ENCODE data around the gene AEBP1.

DNA sequence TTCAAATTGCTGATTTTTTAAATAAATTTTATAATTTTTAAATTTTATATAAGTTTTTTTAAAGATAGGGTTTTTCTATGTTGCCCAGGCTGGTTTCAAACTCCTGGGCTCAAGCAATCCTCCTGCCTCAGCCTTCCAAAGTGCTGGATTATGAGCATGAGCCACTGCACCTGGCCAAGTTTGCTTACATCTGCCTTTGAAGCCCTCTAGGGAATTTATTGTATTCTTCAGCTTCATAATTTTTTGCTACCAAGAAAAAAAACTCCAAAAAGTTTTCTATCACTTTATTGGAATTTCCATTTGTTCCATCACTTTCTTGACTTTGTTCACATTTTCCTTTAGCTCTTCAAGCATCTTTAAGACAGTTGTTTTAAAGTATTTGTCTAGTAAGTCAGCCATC lies 23.0 kb downstream of the AEBP1 start:
- no peak for TF ChIP-seq SIN3A (IDR thresholded peaks at IDR 0.05; ENCODE audit: borderline replicate concordance in 2 of 2, control insufficient read depth in 1 of 2, low read depth in 2 of 2, low read length in 2 of 2)
- TF ChIP-seq CC2D1A (IDR thresholded peaks at IDR 0.05): no peak
- TF ChIP-seq, protein P1, sequence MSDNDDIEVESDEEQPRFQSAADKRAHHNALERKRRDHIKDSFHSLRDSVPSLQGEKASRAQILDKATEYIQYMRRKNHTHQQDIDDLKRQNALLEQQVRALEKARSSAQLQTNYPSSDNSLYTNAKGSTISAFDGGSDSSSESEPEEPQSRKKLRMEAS (CRISPR knock-in tag; IDR thresholded peaks at IDR 0.05): no peak
- no peak for TF ChIP-seq ZNF311 (CRISPR knock-in tag; IDR thresholded peaks at IDR 0.05)
- TF ChIP-seq POLR3A (IDR thresholded peaks at IDR 0.05; ENCODE audit: borderline replicate concordance, extremely low read depth, insufficient read depth, insufficient read length): no peak
- TF ChIP-seq XRCC3 (IDR thresholded peaks at IDR 0.05): no peak
- no peak for TF ChIP-seq ZNF23 (CRISPR knock-in tag; IDR thresholded peaks at IDR 0.05)
- TF ChIP-seq, protein P2, sequence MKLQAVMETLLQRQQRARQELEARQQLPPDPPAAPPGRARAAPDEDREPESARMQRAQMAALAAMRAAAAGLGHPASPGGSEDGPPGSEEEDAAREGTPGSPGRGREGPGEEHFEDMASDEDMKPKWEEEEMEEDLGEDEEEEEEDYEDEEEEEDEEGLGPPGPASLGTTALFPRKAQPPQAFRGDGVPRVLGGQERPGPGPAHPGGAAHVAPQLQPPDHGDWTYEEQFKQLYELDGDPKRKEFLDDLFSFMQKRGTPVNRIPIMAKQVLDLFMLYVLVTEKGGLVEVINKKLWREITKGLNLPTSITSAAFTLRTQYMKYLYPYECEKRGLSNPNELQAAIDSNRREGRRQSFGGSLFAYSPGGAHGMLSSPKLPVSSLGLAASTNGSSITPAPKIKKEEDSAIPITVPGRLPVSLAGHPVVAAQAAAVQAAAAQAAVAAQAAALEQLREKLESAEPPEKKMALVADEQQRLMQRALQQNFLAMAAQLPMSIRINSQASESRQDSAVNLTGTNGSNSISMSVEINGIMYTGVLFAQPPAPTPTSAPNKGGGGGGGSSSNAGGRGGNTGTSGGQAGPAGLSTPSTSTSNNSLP (IDR thresholded peaks at IDR 0.05; ENCODE audit: borderline replicate concordance, low read depth, low read length): no peak
- TF ChIP-seq ZNF282 (CRISPR knock-in tag; IDR thresholded peaks at IDR 0.05): no peak
- no peak for TF ChIP-seq GTF2A2 (tag; IDR thresholded peaks at IDR 0.05)
- no peak for TF ChIP-seq POLR2A (conservative IDR thresholded peaks at IDR 0.05)
- TF ChIP-seq EP300 (IDR thresholded peaks at IDR 0.05; ENCODE audit: low read length): no peak
- no peak for TF ChIP-seq KDM4B (IDR thresholded peaks at IDR 0.05; ENCODE audit: borderline replicate concordance in 2 of 2, low read depth in 1 of 2)
